Naive thymus-derived CD8-positive, alpha-beta T cell (primary cell): ENCODE results near the gene THRSP. TPM values are rescaled to one million over a fixed set of nuclear protein-coding genes. Genes with fewer than 3 reads are reported as not detected.

ENCODE experiments used
- ATAC-seq, 2 donors: fragments of 150-1000 bp; cut with Tn5 transposase in 1 of 2; sonication (Bioruptor Pico), chemical (Tn5 transposase) in 1 of 2; 1 replicate in 1 of 2; 2 replicates in 1 of 2; pipeline ENCODE4 v1.10.0; 2021; ENCODE audit warnings: mild to moderate bottlenecking in 2 of 2, moderate library complexity in 2 of 2
- POLR2A ChIA-PET: fragments of 350-600 bp; sonication (Branson Sonifier 250); formaldehyde crosslinking; loops from one replicate; lab custom pipeline; 2021; ENCODE audit warnings: antibody characterized with exemption; lab: Charles Lee
- DNase-seq, 10 donors: peaks; one replicate each; pipeline versions ENCODE4 v3.0.0 to v3.0.0-alpha.2; 2020 to 2022
- H3K27ac Mint-ChIP-seq, 10 donors: one replicate each; pipeline ENCODE4 v1.8.0; 2020 to 2022; ENCODE audit warnings: mild to moderate bottlenecking in 10 of 10, mixed read lengths in 10 of 10, moderate library complexity in 4 of 10, inconsistent platforms in 1 of 10
- H3K27me3 Mint-ChIP-seq, 5 donors: one replicate each; pipeline ENCODE4 v1.8.0; 2021 to 2022; ENCODE audit warnings: mixed read lengths in 5 of 5
- H3K36me3 Mint-ChIP-seq, 3 donors: one replicate each; pipeline ENCODE4 v1.8.0; 2020 to 2022; ENCODE audit warnings: mixed read lengths in 3 of 3, mild to moderate bottlenecking in 2 of 3, inconsistent platforms in 1 of 3
- H3K4me1 Mint-ChIP-seq, 4 donors: one replicate each; pipeline ENCODE4 v1.8.0; 2021 to 2022; ENCODE audit warnings: mixed read lengths in 4 of 4
- H3K4me3 Mint-ChIP-seq, 10 donors: one replicate each; pipeline ENCODE4 v1.8.0; 2020 to 2022; ENCODE audit warnings: mild to moderate bottlenecking in 10 of 10, mixed read lengths in 10 of 10, moderate library complexity in 6 of 10, inconsistent platforms in 1 of 10
- H3K9me3 Mint-ChIP-seq, 9 donors: one replicate each; pipeline ENCODE4 v1.8.0; 2020 to 2022; ENCODE audit warnings: mixed read lengths in 9 of 9, mild to moderate bottlenecking in 3 of 9, inconsistent platforms in 1 of 9, moderate library complexity in 1 of 9
- polyA plus RNA-seq, 3 donors: library from polyadenylated mRNA; unstranded; fragments of 300-500 nt; fragmentation: Illumina TruSeq; gene quantifications; one replicate each; pipeline ENCODE4 v1.2.3, GENCODE V29; 2021
- total RNA-seq, 8 experiments: library from RNA in 2 of 8; stranded (reverse) in 2 of 8; gene quantifications; one replicate each; pipeline ENCODE4 v1.2.3 and lab custom pipeline; 2021 to 2026

The THRSP gene
- total and polyA plus RNA-seq, 5 experiments from 2014 or later = not detected

DNA sequence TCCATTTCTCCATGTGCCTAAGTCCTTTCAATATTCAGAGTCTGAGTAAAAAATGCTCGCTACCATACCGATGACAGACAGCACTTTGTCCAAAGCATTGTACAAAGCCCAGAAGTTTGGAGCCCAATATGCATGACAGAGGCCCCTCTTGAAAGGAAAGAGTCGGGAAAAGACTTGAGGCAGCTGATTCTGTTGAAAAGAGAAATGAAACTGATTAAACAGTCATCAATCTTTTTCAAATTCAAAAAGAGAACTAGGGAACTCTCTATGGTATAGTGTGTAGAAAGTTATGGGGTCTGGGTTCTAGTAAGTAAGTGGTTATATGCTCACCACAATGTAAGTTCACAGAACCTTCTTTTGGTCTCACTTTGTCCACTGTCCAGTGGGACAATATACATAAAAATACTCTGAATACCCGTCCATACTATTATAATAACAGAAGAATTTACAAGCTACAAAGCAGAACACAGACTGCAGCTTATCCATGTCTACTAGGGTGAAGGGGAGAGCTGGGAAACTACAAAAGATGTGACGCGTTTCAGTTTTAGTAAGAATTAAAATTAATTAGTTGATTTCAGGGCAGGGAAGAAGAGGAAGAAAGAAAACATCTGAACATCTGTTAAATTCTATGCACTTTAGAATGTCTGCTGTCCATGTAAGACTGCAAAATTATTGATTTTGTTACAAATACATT, 49.1 kb downstream of the THRSP start:
- no peak overlapping the region for H3K27ac Mint-ChIP-seq
- DNase-seq = no peak
- H3K36me3 Mint-ChIP-seq = peaks cover 0 to 77% (median 10%) of the 10 kb centered on the region in 3 donors
- H3K9me3 Mint-ChIP-seq = no peaks in the 10 kb centered on the region
- no peak overlapping the region for H3K4me3 Mint-ChIP-seq
- no peaks in the 10 kb centered on the region for H3K27me3 Mint-ChIP-seq
- H3K4me1 Mint-ChIP-seq = peaks cover 0 to 2% (median 0%) of the 10 kb centered on the region in 4 donors
- ATAC-seq = no peak
- POLR2A ChIA-PET = no interaction called here

Other genes with a start within 250 kb of the THRSP start
- 100 to 1,000 TPM; 107 to 112 TPM for gene RSF1, start 243.1 kb upstream of the THRSP start, total RNA-seq
- gene RSF1, start 243.1 kb upstream of the THRSP start, polyA plus RNA-seq = 10 to 100 TPM; 30.6 to 33.0 (median 32.5) TPM
- 1 to 10 TPM; 5.2 to 6.4 TPM for gene AAMDC, start 242.7 kb upstream of the THRSP start, total RNA-seq
- 10 to 100 TPM; 18.3 to 31.5 (median 25.0) TPM for gene AAMDC, start 242.7 kb upstream of the THRSP start, polyA plus RNA-seq
- 10 to 100 TPM; 73.8 to 77.1 TPM for gene INTS4, start 69.2 kb upstream of the THRSP start, total RNA-seq
- 10 to 100 TPM; 36.1 to 42.7 (median 36.5) TPM for gene INTS4, start 69.2 kb upstream of the THRSP start, polyA plus RNA-seq
- under 1 TPM in 1 of 2 experiments, not detected in 1; 0.36 TPM for gene KCTD14, start 40.6 kb upstream of the THRSP start, total RNA-seq
- gene KCTD14, start 40.6 kb upstream of the THRSP start, polyA plus RNA-seq = under 1 TPM in 2 of 3 donors, not detected in 1; 0.13 to 0.33 TPM
- 10 to 100 TPM; 71.4 to 77.7 TPM for gene NDUFC2, start 16.0 kb downstream of the THRSP start, total RNA-seq
- 100 to 1,000 TPM; 158 to 206 (median 163) TPM for gene NDUFC2, start 16.0 kb downstream of the THRSP start, polyA plus RNA-seq
- gene ALG8, start 75.8 kb downstream of the THRSP start, total RNA-seq = 10 to 100 TPM; 37.4 to 40.3 TPM
- gene ALG8, start 75.8 kb downstream of the THRSP start, polyA plus RNA-seq = 10 to 100 TPM; 54.6 to 65.0 (median 64.4) TPM
- gene KCTD21, start 124.8 kb downstream of the THRSP start, total RNA-seq = 1 to 10 TPM; 5.1 to 6.1 TPM
- 1 to 10 TPM in 1 of 3 donors, under 1 TPM in 2; 0.08 to 2.5 (median 0.94) TPM for gene KCTD21, start 124.8 kb downstream of the THRSP start, polyA plus RNA-seq
- gene USP35, start 125.1 kb downstream of the THRSP start, total RNA-seq = 10 to 100 TPM; 11.4 to 12.4 TPM
- 1 to 10 TPM in 2 of 3 donors, under 1 TPM in 1; 0.76 to 1.5 (median 1.5) TPM for gene USP35, start 125.1 kb downstream of the THRSP start, polyA plus RNA-seq